HepG2 (cell line): ENCODE measurements around the gene GART. TPM values are rescaled to one million over a fixed set of nuclear protein-coding genes. Genes with fewer than 3 reads are reported as not detected.
A peak's percentile ranks its signal among the peaks of the same experiment; 100 is the strongest.

Experiments
- ATF6 ChIP-seq: sonication (generic); formaldehyde crosslinking; conservative IDR thresholded peaks from 2 replicates; pipeline ENCODE4 v1.4.0; 2020; ENCODE audit warnings: missing genetic modification reagents
- CCDC6 ChIP-seq: sonication (generic); formaldehyde crosslinking; IDR thresholded peaks from 2 replicates; pipeline ENCODE4 v1.8.1; 2022; ENCODE audit warnings: mild to moderate bottlenecking, missing genetic modification reagents, moderate library complexity
- MXI1 ChIP-seq: IDR thresholded peaks from 3 replicates; pipeline ENCODE4 v1.6.1; 2012; ENCODE audit warnings: low read depth, low read length, inconsistent platforms, borderline replicate concordance
- NAIF1 ChIP-seq: sonication (generic); formaldehyde crosslinking; IDR thresholded peaks from 2 replicates; pipeline ENCODE4 v1.5.0; 2020; ENCODE audit warnings: mild to moderate bottlenecking, missing genetic modification reagents, borderline replicate concordance
- NR1H2 ChIP-seq: sonication (generic); formaldehyde crosslinking; IDR thresholded peaks from 2 replicates; pipeline ENCODE4 v1.8.1; 2022; ENCODE audit warnings: low read depth, missing genetic modification reagents, borderline replicate concordance
- PHF20 ChIP-seq: sonication (generic); formaldehyde crosslinking; IDR thresholded peaks from 2 replicates; pipeline ENCODE4 v1.5.0; 2020; ENCODE audit warnings: mild to moderate bottlenecking, missing genetic modification reagents
- PRMT3 ChIP-seq: sonication (generic); formaldehyde crosslinking; IDR thresholded peaks from 2 replicates; pipeline ENCODE4 v1.8.1; 2022; ENCODE audit warnings: low read depth, mild to moderate bottlenecking, moderate library complexity, missing genetic modification reagents, borderline replicate concordance
- SP1 ChIP-seq, 2 experiments: fragments of 450-650 bp in 1 of 2; sonication (generic) in 1 of 2; formaldehyde crosslinking in 1 of 2; IDR thresholded peaks; 2 replicates each; pipeline versions ENCODE4 v1.4.0 to v1.6.1; 2016 to 2020; ENCODE audit warnings: missing genetic modification reagents in 1 of 2
- SUZ12 ChIP-seq: fragments of 150-350 bp; IDR thresholded peaks from 2 replicates; pipeline ENCODE4 v1.6.1; 2014; ENCODE audit warnings: low read depth, low read length
- TMF1 ChIP-seq: sonication (generic); formaldehyde crosslinking; IDR thresholded peaks from 2 replicates; pipeline ENCODE4 v1.8.1; 2022; ENCODE audit warnings: low read depth, missing genetic modification reagents
- ZIK1 ChIP-seq: sonication (generic); formaldehyde crosslinking; IDR thresholded peaks from 2 replicates; pipeline ENCODE4 v1.5.0; 2020; ENCODE audit warnings: mild to moderate bottlenecking, low read depth, missing genetic modification reagents, borderline replicate concordance
- ZNF234 ChIP-seq: sonication (generic); formaldehyde crosslinking; conservative IDR thresholded peaks from 2 replicates; pipeline ENCODE4 v1.5.1; 2020; ENCODE audit warnings: mild to moderate bottlenecking, missing genetic modification reagents
- ZNF274 ChIP-seq: sonication (generic); formaldehyde crosslinking; IDR thresholded peaks from 2 replicates; pipeline ENCODE4 v1.5.1; 2020; ENCODE audit warnings: mild to moderate bottlenecking, missing genetic modification reagents
- ZNF510 ChIP-seq: sonication (generic); formaldehyde crosslinking; IDR thresholded peaks from 2 replicates; pipeline ENCODE4 v1.4.0; 2020; ENCODE audit warnings: low read depth, mild to moderate bottlenecking, missing genetic modification reagents
- ZNF614 ChIP-seq: IDR thresholded peaks from 2 replicates; pipeline ENCODE4 v1.6.1; 2018; ENCODE audit warnings: missing biosample characterization, missing genetic modification reagents, inconsistent platforms, borderline replicate concordance
- polyA plus RNA-seq, 8 experiments: library from polyadenylated mRNA; depleted of rRNA in 3 of 8; stranded (reverse) in 7 of 8; unstranded in 1 of 8; fragments of >200 nt; fragmentation: Illumina TruSeq in 4 of 8; extraction: Trizol in 4 of 8; gene quantifications; 2 replicates each; pipeline versions ENCODE4 v1.2.1 to v1.2.3, GENCODE V29; 2011 to 2016; ENCODE audit warnings: low read depth in 4 of 8, missing spikeins in 1 of 8, mixed read lengths in 1 of 8; ENCODE audit not compliant: insufficient read depth in 1 of 8
- total RNA-seq, 5 experiments: library from RNA; depleted of rRNA; stranded (reverse); fragments of >200 nt; fragmentation: Illumina TruSeq; extraction: Trizol; gene quantifications; 2 replicates each; pipeline ENCODE4 v1.2.3, GENCODE V29; 2016; ENCODE audit warnings: low read depth in 1 of 5
- TF ChIP-seq, protein P1 (sequence below): IDR thresholded peaks from 2 replicates; pipeline ENCODE4 v1.4.0; 2020; ENCODE audit warnings: mild to moderate bottlenecking, missing genetic modification reagents
- TF ChIP-seq, protein P2 (sequence below): sonication (generic); formaldehyde crosslinking; IDR thresholded peaks from 2 replicates; pipeline ENCODE4 v1.4.0; 2020; ENCODE audit warnings: missing genetic modification reagents
- TF ChIP-seq, protein P3 (sequence below), 2 experiments: fragments of 450-650 bp in 1 of 2; sonication (generic) in 1 of 2; formaldehyde crosslinking; IDR thresholded peaks; 2 replicates each; pipeline versions ENCODE4 v1.5.0 to v1.8.0; 2020 to 2022; ENCODE audit warnings: mild to moderate bottlenecking in 1 of 2, missing genetic modification reagents in 1 of 2

GART gene
- total and polyA plus RNA-seq, 2 of the 13 experiments (the other 11 are each of a cell fraction or from before 2014, with no cell fraction given) = 17.9 to 109 TPM

GRCh38 chr21:33587792-33588484 lies 46.0 kb upstream of the GART start (continued):
- TF ChIP-seq, protein P1, sequence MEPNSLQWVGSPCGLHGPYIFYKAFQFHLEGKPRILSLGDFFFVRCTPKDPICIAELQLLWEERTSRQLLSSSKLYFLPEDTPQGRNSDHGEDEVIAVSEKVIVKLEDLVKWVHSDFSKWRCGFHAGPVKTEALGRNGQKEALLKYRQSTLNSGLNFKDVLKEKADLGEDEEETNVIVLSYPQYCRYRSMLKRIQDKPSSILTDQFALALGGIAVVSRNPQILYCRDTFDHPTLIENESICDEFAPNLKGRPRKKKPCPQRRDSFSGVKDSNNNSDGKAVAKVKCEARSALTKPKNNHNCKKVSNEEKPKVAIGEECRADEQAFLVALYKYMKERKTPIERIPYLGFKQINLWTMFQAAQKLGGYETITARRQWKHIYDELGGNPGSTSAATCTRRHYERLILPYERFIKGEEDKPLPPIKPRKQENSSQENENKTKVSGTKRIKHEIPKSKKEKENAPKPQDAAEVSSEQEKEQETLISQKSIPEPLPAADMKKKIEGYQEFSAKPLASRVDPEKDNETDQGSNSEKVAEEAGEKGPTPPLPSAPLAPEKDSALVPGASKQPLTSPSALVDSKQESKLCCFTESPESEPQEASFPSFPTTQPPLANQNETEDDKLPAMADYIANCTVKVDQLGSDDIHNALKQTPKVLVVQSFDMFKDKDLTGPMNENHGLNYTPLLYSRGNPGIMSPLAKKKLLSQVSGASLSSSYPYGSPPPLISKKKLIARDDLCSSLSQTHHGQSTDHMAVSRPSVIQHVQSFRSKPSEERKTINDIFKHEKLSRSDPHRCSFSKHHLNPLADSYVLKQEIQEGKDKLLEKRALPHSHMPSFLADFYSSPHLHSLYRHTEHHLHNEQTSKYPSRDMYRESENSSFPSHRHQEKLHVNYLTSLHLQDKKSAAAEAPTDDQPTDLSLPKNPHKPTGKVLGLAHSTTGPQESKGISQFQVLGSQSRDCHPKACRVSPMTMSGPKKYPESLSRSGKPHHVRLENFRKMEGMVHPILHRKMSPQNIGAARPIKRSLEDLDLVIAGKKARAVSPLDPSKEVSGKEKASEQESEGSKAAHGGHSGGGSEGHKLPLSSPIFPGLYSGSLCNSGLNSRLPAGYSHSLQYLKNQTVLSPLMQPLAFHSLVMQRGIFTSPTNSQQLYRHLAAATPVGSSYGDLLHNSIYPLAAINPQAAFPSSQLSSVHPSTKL (CRISPR knock-in tag) = no peak
- TF ChIP-seq SP1 (IDR thresholded peaks at IDR 0.05) (no peak), SP1 (CRISPR knock-in tag; IDR thresholded peaks at IDR 0.05) (no peak), TMF1 (CRISPR knock-in tag) (no peak), SUZ12 (no peak), PHF20 (CRISPR knock-in tag) (no peak), NAIF1 (CRISPR knock-in tag) (no peak), MXI1 (no peak), ZNF510 (0 out of 2 replicates have a peak, but pooled peaks have one; percentile 35), ZNF274 (0 out of 2 replicates have a peak, but pooled peaks have one; percentile 20), ZIK1 (CRISPR knock-in tag) (no peak), ATF6 (CRISPR knock-in tag) (no peak), CCDC6 (CRISPR knock-in tag) (0 out of 2 replicates have a peak, but pooled peaks have one; percentile 3), PRMT3 (no peak), ZNF614 (CRISPR knock-in tag) (peak; percentile 13; the same call in 1 of the 2 replicates), NR1H2 (CRISPR knock-in tag) (no peak), ZNF234 (CRISPR knock-in tag) (no peak)
- TF ChIP-seq, protein P2, sequence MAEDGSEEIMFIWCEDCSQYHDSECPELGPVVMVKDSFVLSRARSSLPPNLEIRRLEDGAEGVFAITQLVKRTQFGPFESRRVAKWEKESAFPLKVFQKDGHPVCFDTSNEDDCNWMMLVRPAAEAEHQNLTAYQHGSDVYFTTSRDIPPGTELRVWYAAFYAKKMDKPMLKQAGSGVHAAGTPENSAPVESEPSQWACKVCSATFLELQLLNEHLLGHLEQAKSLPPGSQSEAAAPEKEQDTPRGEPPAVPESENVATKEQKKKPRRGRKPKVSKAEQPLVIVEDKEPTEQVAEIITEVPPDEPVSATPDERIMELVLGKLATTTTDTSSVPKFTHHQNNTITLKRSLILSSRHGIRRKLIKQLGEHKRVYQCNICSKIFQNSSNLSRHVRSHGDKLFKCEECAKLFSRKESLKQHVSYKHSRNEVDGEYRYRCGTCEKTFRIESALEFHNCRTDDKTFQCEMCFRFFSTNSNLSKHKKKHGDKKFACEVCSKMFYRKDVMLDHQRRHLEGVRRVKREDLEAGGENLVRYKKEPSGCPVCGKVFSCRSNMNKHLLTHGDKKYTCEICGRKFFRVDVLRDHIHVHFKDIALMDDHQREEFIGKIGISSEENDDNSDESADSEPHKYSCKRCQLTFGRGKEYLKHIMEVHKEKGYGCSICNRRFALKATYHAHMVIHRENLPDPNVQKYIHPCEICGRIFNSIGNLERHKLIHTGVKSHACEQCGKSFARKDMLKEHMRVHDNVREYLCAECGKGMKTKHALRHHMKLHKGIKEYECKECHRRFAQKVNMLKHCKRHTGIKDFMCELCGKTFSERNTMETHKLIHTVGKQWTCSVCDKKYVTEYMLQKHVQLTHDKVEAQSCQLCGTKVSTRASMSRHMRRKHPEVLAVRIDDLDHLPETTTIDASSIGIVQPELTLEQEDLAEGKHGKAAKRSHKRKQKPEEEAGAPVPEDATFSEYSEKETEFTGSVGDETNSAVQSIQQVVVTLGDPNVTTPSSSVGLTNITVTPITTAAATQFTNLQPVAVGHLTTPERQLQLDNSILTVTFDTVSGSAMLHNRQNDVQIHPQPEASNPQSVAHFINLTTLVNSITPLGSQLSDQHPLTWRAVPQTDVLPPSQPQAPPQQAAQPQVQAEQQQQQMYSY (CRISPR knock-in tag) = no peak
- TF ChIP-seq, protein P3, sequence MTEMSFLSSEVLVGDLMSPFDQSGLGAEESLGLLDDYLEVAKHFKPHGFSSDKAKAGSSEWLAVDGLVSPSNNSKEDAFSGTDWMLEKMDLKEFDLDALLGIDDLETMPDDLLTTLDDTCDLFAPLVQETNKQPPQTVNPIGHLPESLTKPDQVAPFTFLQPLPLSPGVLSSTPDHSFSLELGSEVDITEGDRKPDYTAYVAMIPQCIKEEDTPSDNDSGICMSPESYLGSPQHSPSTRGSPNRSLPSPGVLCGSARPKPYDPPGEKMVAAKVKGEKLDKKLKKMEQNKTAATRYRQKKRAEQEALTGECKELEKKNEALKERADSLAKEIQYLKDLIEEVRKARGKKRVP (CRISPR knock-in tag; IDR thresholded peaks at IDR 0.05) = no peak
